Osteoblast (primary cell): ENCODE data around the gene SLC7A6OS. TPM values are rescaled to one million over a fixed set of nuclear protein-coding genes. Genes with fewer than 3 reads are reported as not detected.

Source experiments
- DNase-seq: peaks from one replicate; pipeline ENCODE4 v3.0.0; 2011; ENCODE audit warnings: low spot score, mixed read lengths; ENCODE audit not compliant: insufficient read length; ENCODE audit errors: missing footprints
- H2AFZ ChIP-seq: 2 replicates; pipeline ENCODE4 v1.6.0; 2011; ENCODE audit warnings: mild to moderate bottlenecking, low read length
- H3K27ac ChIP-seq: 2 replicates; pipeline ENCODE4 v1.5.1; 2011; ENCODE audit warnings: mild to moderate bottlenecking, low read depth, low read length, moderate library complexity
- H3K27me3 ChIP-seq: 2 replicates; pipeline ENCODE4 v1.6.0; 2012; ENCODE audit warnings: mild to moderate bottlenecking, control low read depth, inconsistent platforms, low read length, moderate library complexity; ENCODE audit not compliant: insufficient read depth
- H3K36me3 ChIP-seq: 2 replicates; pipeline ENCODE4 v1.5.1; 2011; ENCODE audit warnings: mild to moderate bottlenecking, low read length, control low read depth, moderate library complexity; ENCODE audit not compliant: insufficient read depth
- H3K4me1 ChIP-seq: 2 replicates; pipeline ENCODE4 v1.5.1; 2011; ENCODE audit warnings: mild to moderate bottlenecking, low read length, control low read depth, moderate library complexity; ENCODE audit not compliant: insufficient read depth
- H3K4me2 ChIP-seq: 2 replicates; pipeline ENCODE4 v1.6.0; 2011; ENCODE audit warnings: mild to moderate bottlenecking, low read length; ENCODE audit not compliant: insufficient read depth
- H3K4me3 ChIP-seq: fragments of 200-600 bp; sonication (generic); 3 replicates; pipeline ENCODE4 v1.5.1; 2012; ENCODE audit warnings: mild to moderate bottlenecking, low read length, inconsistent platforms; ENCODE audit not compliant: insufficient read depth
- H3K79me2 ChIP-seq: 2 replicates; pipeline ENCODE4 v1.6.0; 2012; ENCODE audit warnings: mild to moderate bottlenecking, low read length, control low read depth, inconsistent platforms; ENCODE audit not compliant: insufficient read depth
- H3K9me3 ChIP-seq: 2 replicates; pipeline ENCODE4 v1.5.1; 2011; ENCODE audit warnings: low read depth, low read length, control low read depth
- H4K20me1 ChIP-seq: 2 replicates; pipeline ENCODE4 v1.6.0; 2012; ENCODE audit warnings: mild to moderate bottlenecking, low read length, control low read depth; ENCODE audit not compliant: insufficient read depth
- CTCF ChIP-seq: IDR thresholded peaks from 2 replicates; pipeline ENCODE4 v1.5.1; 2011; ENCODE audit warnings: mild to moderate bottlenecking, low read depth, low read length, moderate library complexity; ENCODE audit errors: extremely low read depth
- total RNA-seq: library from RNA; depleted of rRNA; stranded (reverse); fragments of >200 nt; gene quantifications from 2 replicates; pipeline ENCODE4 v1.2.3, GENCODE V29; 2012

SLC7A6OS gene
- total RNA-seq, 1 donor: 12.3 TPM

- Histone ChIP-seq H4K20me1 (peaks cover 41% of the 10 kb centered on the region), H3K4me1 (peaks cover 34% of the 10 kb centered on the region), H3K9me3 (no peaks in the 10 kb centered on the region), H3K27me3 (no peaks in the 10 kb centered on the region), H3K36me3 (peaks cover 70% of the 10 kb centered on the region), H3K27ac (no peak overlapping the region), H2AFZ (no peak overlapping the region), H3K4me3 (no peak overlapping the region), H3K79me2 (peaks cover 55% of the 10 kb centered on the region), H3K4me2 (no peak overlapping the region)
- no peak for DNase-seq
- no peak for TF ChIP-seq CTCF
Observed at GRCh38 chr16:68292425-68292824, 18.3 kb downstream of the SLC7A6OS start.

GRCh38 chr16:68291227-68291626 is 19.5 kb downstream of the SLC7A6OS start:
- H3K79me2 ChIP-seq: peaks cover 60% of the 10 kb centered on the region
- H4K20me1 ChIP-seq: peaks cover 51% of the 10 kb centered on the region
- no peak overlapping the region for H3K4me3 ChIP-seq
- DNase-seq: no peak
- no peak overlapping the region for H3K4me2 ChIP-seq
- H3K4me1 ChIP-seq: peaks cover 39% of the 10 kb centered on the region
- no peaks in the 10 kb centered on the region for H3K9me3 ChIP-seq
- H2AFZ ChIP-seq: no peak overlapping the region
- no peak for TF ChIP-seq CTCF
- no peak overlapping the region for H3K27ac ChIP-seq
- peaks cover 72% of the 10 kb centered on the region for H3K36me3 ChIP-seq
- no peaks in the 10 kb centered on the region for H3K27me3 ChIP-seq

DNA sequence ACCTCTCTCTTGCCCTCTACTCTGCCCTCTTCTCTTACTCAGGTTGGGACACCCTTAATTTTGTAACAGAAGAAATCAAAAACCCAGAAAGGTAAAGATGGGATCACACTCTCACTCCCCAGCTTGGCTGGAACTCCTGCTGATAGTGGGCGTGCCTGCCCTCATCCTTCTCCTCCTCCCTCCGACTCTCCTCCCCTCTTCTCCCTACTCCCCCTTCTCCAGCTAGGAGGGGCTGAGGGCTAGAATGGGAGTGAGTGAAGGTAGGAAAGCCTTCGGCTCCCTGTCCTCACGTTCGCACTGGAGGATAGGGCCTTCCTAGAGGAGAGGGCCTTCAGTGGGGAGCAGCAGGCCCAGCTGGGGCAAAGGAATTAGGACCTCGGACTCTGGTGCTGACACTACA is 20.3 kb downstream of the SLC7A6OS start:
- Histone ChIP-seq H3K4me2 (peak overlapping the region; percentile 40), H4K20me1 (peaks cover 55% of the 10 kb centered on the region)
- TF ChIP-seq CTCF: no peak

GRCh38 chr16:68289621-68290329 is 21.0 kb downstream of the SLC7A6OS start:
- peak overlapping the region; percentile 40 for H3K4me2 ChIP-seq

More for the DNA sequence above, 20.3 kb downstream of the SLC7A6OS start:
- H2AFZ ChIP-seq: no peak overlapping the region
- DNase-seq: no peak
- H3K27me3 ChIP-seq: no peaks in the 10 kb centered on the region
- H3K4me3 ChIP-seq: no peak overlapping the region
- peaks cover 39% of the 10 kb centered on the region for H3K4me1 ChIP-seq
- H3K9me3 ChIP-seq: no peaks in the 10 kb centered on the region
- H3K27ac ChIP-seq: peak overlapping the region; percentile 59
- peaks cover 60% of the 10 kb centered on the region for H3K79me2 ChIP-seq
- peaks cover 68% of the 10 kb centered on the region for H3K36me3 ChIP-seq

More at GRCh38 chr16:68289621-68290329, 21.0 kb downstream of the SLC7A6OS start:
- Histone ChIP-seq H3K9me3 (no peaks in the 10 kb centered on the region), H3K27ac (peak overlapping the region; percentile 59), H3K4me3 (no peak overlapping the region), H3K36me3 (peaks cover 67% of the 10 kb centered on the region), H4K20me1 (peaks cover 55% of the 10 kb centered on the region), H2AFZ (no peak overlapping the region), H3K4me1 (peaks cover 39% of the 10 kb centered on the region), H3K27me3 (no peaks in the 10 kb centered on the region), H3K79me2 (peaks cover 67% of the 10 kb centered on the region)
- DNase-seq: no peak
- TF ChIP-seq CTCF: no peak
